Activated CD8-positive, alpha-beta memory T cell treated with anti-CD3 and anti-CD28 coated beads, Interleukin-2, amount 50 U/mL, for 4 hours (primary cell): ENCODE results near the gene TAS1R1.
"Not testable (repeated sequence)": the region's sequence is repeated elsewhere in the genome, so short reads cannot be mapped to it uniquely, and the experiment has no call there.

Source experiments
- DNase-seq: peaks from one replicate; pipeline ENCODE4 v3.0.0-alpha.2; 2020

Gene TAS1R1

DNA sequence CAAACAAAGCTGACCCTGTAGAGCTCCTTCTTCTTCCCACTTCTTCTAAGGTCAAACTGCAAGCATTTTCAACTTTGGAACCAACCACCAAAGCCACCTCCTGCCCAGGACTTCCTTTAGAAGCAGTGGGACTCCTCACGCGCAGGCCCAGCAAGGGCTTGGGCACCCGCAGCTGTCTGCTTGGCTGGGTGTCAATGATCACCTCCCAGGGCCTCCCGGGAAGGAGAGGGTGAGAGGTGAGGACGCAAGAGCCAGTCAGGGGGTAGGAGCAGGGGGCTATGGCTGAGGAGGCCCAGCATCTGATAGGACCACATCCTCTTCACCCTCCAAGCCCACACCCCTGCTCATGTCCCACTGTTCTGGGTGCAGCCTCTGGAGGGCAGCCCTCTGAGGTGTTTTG, 37.3 kb downstream of the TAS1R1 start:
- no peak for DNase-seq

DNA sequence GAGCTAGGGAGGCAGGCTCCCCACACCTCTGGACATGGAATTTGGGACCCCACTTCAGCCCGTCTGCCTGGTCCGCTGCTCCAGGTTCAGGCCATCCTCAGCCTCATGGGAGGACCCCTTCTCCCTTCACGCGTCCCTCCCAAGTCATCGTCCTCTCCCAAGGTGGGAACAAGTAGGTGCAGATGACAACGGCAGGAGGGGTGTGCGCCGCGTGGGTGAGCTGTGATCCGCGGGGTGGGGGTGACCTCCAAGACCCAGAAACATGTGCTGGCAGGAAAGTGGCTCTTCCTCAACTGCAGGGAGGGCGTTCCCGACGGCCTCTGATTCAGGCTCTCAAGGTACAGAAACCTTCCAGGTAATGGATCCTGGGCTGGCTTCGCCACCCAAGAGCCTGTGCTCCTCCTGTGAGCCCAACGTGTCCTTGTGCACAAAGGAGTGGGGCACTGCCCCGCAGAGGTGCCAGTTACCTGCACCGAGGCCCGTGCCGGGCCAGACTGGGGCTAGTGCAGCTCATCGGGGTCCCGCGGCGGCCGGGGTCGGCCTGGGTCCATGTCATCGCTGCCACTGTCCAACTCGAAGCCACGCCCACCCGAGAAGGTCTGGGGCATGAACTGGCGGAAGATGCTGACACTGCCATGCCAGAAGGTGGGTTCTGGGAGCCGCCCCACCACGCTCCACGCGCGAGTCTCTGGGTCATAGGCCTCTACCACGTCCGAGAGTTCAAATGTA, 37.9 kb downstream of the TAS1R1 start:
- DNase-seq = no peak

DNA sequence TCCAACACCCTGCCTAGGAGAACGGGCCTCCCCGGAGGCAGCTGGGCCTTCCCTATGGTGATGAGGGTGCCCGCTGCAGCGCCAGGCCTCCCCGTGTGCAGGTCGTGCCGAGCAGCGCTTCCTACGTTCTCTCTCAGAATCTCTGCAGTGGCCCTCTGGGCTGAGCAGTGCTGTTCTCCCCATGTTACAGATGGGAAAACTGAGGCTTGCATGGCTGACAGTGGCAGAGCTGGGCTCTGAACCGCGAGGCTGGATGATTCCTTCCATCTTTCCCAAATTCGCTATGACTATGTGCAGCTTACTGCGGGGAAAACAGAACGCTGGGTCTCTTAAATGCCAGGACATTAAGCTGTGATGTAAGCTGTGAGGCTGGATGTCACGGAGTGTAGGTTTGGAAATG, 38.7 kb downstream of the TAS1R1 start:
- DNase-seq = no peak

DNA sequence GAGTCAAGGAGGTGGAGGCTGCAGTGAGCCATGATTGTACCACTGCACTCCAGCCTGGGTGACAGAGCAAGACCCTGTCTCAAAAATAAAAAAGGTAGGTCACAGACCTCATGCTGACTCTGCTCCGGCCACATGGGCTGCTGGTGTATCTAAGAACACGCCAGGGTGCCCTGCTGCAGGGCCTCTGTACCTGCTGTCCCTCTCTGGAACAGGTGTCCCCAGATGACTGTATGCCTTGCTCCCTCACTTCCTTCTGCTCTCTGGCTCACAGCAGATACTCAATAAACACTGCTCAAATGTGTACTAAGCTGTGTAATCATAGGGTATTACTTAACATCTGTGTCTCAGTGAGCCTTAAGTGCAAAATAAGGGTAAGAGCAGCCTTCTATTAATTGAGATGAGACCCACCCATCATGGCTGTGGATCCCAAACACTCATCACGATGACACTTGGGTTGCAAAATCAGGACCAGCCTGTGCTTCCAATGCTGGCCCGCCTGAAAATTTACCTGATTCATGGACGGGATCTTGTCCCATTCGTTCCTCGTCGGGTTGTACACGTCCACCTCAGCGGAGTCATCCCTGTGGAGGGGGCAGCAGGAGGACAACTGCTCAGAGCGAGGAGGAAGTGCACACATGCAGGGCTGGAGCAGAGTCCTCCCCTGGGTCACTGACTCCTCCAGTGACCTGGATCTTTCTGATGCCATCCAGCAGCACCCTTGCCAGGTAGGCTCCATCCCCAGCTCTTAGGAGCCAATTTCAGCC, 40.1 kb downstream of the TAS1R1 start:
- DNase-seq = no peak

DNA sequence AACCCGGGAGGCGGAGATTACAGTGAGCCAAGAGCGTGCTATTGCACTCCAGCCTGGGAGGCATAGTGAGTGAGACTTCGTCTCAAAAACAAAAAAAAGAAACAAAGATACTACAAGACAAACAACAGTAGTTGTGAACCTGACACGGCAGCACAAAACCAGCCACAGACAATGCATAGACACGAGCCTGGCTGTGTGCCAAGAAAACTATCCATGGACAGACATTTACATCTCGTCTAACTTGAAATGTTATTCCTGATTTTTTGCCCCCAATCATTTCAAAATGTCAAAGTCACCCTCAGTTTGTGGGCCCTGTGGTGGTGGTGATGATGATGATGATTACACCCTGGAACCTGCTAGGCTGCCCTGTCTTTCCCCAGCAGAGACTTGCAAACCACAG, 41.2 kb downstream of the TAS1R1 start:
- no peak for DNase-seq

DNA sequence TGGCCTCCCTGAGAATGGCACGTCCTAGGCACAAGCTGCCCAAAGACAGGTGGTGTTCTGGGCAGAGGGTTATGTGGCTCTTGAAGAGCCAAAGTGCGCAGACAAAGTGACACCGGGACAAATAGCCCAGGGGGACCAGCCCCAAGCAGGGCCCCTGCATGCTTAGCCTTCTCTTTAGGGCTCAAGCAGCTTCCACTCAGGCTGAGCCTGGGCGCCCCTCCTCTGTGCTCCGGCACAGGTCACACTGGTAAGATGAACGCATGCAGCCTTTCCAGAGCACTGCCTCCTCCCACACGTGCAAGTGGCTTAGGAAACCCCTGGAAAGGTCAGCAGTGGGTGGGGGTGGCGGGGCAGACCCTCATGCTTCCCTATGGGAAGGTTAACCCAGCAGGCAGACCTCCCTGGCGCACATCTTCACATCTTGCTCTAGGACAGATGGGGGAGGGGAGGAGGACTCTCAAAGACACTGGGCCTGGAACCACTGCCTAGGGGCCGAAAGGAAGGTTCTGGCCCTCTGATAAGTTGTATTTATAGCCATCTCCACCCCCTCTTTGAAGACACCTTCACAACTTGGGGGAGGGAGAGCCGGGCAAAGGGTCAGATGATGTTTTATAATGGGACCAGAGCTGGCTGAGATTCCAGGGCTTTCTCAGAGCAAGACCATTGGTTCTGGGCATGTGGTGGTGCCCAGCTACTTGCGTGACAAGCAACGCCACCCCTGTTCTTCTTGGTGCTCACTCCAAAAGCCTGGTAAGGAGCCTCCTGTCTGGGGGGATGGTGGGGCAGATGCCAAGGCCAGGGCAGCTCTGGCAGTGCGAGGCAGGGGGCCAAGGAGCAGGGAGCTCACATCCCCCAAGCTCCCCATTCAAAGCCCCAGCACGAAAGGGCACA, 42.0 kb downstream of the TAS1R1 start:
- no peak for DNase-seq

DNA sequence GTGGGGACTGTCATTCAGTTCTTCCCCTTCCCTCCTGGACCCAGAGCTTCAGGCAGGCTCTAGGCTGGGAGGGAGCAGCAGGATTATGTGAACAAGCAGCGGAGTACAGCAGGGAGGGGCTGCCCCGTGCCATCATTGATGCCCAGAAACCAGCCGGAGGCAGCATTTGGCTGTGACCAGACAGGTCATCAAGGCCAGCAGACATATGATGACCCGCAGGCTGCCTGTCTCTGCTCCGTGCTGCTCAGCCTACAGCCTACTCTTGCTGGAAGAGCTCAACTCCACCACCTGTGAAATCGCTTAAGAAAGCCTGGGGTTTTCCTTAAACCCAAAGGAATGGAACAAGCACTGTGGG, 42.6 kb downstream of the TAS1R1 start:
- DNase-seq = no peak

DNA sequence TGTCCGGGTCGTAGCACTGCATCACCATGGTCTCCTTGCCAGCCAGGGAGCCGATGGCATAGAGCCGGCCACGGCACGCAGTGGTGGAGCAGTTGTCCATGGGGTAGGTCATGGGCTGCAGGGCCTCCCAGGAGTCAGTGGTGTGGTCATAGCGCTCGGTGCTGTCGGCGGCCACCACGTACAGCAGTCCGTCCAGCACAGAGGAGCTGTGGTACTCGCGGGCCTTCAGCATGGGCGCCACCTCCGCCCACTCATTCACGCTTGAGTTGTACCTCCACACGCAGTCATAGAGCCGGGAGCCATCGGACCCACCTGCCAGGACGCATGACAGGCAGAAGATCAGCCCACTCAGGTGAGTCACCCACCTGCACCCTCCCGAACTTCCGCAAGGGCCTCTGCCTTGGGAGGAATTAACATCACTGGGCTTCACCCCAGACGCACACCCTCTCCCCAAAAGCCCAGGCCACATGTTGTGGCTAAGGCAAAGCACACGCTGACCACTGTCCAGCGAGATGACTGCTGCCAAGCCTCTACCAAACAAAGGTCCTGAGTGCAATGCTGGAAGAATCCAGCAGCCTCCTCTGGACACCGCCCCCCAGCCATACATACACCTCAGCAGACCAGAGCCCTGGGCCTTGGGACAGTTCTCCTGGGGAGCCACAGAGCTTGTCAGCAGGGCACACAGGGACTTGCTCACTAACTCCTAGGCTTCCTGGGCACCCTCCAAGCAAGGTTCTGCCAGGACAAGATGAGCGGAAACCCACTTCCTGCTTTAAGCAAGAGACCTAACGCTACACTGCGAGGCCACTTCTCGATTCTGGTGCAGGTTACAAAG, 44.3 kb downstream of the TAS1R1 start:
- peak; percentile 74 for DNase-seq

DNA sequence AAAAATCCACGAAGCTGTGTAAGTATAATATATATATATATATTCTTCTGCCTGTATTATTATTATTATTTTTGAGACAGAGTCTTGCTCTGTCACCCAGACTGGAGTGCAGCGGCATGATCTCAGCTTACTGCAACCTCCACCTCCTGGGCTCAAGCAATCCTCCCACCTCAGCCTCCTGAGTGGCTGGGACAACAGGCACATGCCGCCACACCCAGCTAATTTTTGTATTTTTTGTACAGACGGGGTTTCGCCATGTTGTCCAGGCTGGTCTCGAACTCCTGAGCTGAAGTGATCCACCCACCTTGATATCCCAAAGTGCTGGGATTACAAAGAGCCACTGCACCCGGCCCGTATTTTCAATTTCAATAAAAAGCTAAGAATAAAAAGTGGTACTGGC, 44.9 kb downstream of the TAS1R1 start:
- DNase-seq = not testable (repeated sequence)

DNA sequence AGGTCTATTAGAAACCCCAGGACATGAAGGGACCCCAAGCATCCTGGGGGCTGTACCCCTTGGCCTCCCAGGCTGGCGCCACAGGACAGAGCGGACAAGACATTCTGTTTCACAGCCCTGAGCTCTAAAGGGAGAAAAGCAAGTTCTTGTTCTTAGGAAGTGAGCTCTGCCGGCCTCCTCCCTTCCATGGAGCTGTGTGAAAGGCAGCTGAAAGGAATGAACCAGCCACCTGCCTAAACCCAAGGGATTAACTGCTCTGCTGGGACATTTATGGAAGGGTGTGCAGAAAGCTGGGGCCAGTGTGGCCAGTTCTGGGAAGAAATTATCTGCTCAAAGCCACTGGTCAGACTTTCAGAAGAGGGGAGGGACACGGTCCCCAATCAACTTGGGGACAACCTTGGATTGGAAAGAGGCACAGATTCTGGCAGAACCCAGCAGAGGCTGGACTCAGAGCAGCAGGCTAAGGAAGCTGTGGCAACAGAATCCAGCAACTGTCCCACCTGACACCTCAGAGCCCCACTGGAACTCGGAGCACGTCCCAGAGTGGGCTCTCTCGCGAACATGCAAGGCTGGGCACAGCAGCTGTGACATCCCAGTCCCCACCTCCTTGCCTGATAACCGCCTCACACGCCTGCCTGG, 45.4 kb downstream of the TAS1R1 start:
- DNase-seq = no peak

DNA sequence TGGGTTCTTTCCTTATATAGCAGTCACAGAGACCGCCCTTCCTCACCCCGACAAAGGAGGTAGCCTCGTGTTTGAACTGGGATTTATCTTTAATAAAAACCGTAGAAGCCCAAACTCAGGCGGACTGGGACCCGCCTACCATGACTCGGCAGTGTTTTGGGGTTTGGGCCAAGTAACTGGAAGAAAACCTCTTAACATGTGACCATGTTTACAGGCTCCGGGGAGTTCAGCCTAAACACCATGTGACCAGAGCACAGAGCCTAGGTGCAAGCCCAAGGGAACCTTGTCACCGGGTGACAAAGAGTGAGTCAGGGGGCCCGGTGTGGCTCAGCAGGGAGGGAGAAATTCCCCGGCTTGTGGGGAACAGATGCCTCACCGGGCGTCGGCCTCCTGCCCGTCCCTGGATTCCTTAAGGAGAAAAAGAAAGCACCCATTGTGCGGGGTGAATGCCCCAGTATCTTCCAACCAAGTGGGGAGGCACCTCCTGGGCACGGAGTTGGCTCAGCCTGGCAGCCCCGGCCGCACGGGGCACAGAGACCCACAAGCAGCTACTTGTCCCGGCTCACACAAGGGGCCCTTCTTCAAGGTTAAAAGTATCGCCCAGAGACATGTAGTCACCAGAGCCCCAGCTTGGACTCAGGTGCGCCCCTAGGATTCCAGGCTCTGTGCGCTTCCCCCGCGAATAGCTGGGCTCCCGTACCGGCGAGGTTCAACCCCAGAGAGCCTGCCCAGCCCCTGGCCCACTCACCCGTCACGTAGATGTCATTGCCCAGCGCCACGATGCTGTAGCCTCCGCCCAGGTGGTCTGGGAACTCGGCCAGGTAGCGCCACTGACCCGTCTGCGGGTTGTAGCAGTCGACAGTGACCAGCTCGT, 46.2 kb downstream of the TAS1R1 start:
- DNase-seq = peak; percentile 81

DNA sequence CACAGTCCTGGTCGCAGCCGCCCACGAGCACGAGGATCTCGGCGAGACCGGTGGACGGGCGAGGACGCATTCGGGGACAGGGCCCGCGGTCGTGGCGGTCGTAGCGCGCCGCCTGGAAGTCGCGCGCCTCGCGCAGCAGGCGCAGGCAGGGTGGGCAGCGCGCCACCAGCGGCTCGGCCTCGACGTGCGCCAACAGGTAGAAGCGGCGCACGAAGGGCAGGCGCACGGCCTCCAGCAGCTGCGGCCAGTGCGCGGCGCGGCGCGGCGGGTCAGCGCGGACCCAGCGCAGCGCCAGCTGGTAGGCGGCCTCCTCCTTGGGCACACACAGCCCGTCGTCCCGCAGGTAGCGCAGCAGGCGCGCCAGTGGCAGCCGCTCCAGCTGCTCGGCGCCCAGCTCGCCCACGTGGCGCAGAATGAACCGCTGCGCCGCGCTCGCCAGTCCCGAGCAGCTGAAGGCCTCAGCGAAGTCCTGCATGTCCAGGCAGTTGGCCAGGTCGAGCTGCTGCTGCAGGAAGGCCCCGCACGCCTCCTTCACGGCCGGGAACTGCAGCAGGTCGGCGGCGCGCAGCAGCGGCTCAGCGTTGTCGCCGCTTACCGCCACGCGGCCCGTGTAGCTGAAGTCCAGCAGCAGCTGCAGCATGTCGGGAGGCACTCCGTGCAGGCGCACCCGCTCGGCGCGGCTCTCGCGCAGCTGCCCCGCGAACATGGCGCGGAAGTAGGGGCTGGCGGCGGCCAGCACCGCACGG, 47.0 kb downstream of the TAS1R1 start:
- peak; percentile 38 for DNase-seq

DNA sequence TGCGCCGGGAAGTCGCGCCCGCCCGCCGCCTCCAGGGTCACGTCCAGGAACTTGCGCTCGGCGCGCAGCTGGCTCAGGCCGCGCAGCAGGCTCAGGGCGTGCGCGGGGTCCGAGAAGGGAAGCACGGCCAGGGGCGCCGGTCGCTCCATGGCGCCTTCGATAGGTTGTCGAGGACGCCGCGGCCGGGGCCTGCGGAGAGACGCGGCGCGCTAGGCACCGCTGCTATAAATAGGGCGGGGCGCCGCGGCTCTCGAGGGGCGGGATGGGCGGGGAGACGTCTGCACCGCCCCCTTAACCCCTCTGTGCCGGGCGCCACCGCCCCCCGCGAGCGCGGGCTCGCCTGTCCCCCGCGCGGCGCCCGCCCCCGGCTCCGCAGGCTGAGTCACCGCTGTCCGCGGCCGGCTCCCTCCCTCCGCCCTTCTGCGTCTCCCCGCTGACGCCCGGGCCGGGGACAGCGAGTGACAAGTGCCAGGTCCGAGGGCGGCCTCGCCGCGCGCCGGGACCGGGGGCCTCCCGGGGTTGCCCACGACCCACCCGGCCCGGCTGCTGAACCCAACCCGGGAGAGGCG, 47.6 kb downstream of the TAS1R1 start, which contains the start of gene KLHL21:
TSS of gene KLHL21 (minus strand) at position 201 of the 569 bp plus-strand sequence. CDS start at position 149, 52 bp downstream.
- peak; percentile 92 for DNase-seq

DNA sequence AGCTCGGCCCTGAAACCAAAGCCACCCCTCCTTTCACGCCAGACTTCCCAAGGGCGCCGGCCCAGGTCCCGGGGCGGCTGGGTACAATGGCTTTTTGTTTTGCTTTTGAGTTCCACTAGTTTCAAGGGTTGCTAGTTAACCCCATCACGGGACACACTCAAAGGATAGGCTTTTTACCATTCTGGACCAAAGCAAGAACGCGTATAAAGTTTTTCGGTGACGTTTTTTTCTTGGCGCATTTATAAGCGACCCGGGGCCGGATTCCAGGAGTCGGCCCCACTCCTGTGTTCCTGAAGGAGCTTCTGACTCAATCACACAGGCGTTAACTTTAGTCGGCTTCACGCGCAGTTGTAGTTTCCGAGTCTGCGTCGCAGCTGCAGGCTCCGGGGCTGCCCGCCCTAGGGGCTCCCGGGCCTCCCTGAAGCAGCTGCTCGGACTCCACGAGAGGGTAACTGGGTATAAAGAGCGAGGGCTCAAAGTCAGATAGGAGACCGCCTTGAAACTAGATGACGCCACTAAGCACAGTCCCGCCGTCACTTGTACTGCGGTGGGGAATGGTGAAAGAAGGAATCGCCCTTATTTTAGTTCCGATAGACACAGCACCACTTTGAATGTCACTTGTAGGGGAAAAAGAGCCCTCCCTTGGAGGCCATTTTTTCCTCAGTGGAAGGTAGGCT, 48.3 kb downstream of the TAS1R1 start:
- peak; percentile 49 for DNase-seq

DNA sequence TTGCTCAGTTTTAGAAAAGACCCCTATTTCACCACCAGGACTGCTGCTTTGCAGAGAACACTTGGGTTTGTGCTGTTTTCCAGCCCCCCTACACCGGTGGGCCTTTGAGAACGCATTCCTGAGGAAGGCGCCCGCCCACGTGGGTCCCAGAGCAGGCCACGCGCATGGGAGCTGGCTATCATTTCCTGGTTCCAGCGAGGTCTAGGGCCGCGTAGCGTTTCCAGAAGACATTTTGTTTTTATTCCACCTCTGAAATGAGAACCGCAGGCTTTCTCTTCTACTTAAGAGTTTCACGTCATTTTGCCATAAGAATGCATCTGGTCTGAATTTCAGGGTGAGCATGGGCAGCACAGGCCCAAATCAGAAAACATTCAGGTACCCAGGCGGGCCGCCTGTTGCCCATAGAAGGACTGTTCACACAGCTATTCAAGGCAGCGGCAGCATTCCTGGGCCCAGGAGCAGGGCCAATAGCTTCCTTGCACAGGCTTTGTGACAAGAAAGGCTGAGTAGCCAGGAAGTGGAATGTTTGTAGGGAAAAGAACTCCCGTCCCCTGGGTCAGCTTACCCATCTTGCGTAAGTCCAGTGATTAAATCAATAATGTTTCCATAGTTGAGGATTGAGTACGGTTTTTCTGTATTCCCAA, 48.9 kb downstream of the TAS1R1 start:
- no peak for DNase-seq

DNA sequence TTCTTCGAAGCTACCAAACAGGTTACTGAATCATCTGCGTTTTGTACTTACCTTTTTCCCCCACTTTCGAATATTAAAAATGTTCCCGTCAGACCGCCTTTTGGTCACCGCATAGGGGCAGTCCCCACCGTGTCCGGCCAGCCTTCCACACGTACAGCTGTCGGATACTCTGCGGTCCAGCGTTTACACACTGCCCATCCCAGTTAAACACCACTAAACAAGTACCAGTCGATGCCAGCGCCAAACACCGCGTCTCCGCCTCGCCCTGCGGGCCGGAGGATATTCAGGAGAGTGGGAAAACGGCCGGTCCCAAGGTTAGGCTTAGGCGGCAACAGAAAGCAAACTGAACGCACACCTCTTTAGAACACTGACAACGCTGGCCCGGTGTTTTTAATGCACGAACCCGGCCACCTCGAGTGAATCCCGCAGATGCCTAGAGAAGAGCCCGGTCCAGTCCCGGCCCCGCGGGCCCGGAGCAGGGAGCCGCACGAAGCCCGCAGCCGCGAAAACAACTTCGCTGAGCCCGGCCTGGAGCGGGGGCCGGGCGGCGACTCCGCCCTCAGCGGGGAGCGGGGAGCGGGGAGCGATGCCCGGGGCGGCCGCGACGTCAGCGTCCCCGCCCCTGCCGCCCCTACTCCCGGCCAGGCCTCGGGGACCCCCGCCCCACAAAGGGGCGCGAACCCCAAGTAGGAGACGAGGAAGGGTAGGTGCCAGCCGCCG, 57.7 kb downstream of the TAS1R1 start:
- no peak for DNase-seq

DNA sequence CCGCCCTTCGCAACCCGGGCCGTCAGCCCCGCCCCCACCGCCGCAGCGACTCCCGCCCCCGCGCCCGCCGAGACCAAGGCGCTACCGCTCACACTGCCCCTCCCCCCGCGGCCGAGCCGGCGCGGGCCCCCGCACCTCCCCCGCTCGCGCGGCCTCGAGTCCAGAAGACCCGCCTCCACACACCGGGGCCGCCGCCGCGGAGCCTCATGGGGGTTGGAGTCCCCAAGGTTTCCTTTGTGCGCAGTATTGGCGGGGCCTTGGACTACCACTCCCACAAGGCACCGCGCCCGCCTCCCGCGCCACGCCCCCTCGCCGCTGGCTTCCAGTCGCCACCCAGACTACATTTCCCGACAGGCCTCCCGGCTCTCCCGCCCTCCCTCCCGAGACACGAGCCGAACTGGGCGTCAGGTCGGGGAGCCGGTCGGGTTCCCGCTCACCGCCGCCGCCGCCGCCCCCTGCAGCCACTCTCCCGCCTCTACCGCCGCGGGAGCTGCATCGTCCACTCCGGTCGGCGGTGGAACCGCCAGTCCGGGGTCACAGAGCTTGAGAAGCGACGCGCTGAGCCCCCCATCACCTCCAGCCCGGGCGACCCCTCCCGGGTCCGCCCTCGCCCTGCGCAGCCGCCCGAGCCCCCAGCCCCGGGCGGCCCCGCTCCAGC, 58.4 kb downstream of the TAS1R1 start, which contains the start of gene PHF13:
TSS of gene PHF13 (plus strand) at position 371 of the 658 bp plus-strand sequence. CDS start 336 bp downstream, outside the sequence.
- DNase-seq = peak; percentile 100
